Endothelial cell of umbilical vein (primary cell): ENCODE results near the gene NAA10.

ENCODE experiments used
- GATA2 ChIP-seq: IDR thresholded peaks from 2 replicates; pipeline ENCODE4 v1.7.0; 2011; ENCODE audit warnings: low read depth, mild to moderate bottlenecking, moderate library complexity, mixed read lengths, low read length; ENCODE audit not compliant: insufficient read length, insufficient read depth
- JUN ChIP-seq: IDR thresholded peaks from 2 replicates; pipeline ENCODE4 v1.6.1; 2011; ENCODE audit warnings: borderline replicate concordance, low read depth; ENCODE audit not compliant: insufficient read length, insufficient read depth
- POLR2AphosphoS5 ChIP-seq: IDR thresholded peaks from 2 replicates; pipeline ENCODE4 v1.6.1; 2012; ENCODE audit warnings: low read depth, mild to moderate bottlenecking, control low read depth, low read length, moderate library complexity; ENCODE audit not compliant: insufficient read depth
- TF ChIP-seq, protein P1 (sequence below), 2 donors: IDR thresholded peaks; 1 replicate in 1 of 2; 2 replicates in 1 of 2; pipeline ENCODE4 v1.5.1; 2011; ENCODE audit warnings: low read length in 2 of 2, mild to moderate bottlenecking in 2 of 2, moderate library complexity in 2 of 2, control low read depth in 1 of 2, inconsistent platforms in 1 of 2, low read depth in 1 of 2; ENCODE audit not compliant: insufficient read depth in 1 of 2; ENCODE audit errors: extremely low read depth in 1 of 2

DNA sequence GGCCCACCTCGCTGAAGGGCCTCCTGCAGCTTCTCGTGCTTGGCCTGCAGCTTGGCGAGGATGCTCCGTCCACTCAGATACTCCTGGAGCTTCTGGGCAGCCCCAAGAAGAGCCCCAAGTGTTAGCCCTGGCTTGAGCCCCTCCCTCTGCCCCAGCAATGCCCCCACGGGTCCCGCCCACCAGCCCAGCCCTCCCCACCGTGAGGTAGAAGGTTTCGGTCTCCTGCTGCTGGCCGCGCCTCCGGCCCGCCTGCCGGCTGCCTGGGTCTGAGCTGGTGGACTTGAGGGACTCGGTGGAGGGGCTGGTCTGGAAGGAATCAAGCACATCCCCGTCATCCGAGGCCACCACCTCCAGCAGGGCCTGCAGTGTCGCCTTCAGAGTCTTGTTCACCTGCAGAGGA lies 21.6 kb downstream of the NAA10 start:
- TF ChIP-seq JUN (no peak), POLR2AphosphoS5 (no peak), GATA2 (no peak)
- TF ChIP-seq, protein P1, sequence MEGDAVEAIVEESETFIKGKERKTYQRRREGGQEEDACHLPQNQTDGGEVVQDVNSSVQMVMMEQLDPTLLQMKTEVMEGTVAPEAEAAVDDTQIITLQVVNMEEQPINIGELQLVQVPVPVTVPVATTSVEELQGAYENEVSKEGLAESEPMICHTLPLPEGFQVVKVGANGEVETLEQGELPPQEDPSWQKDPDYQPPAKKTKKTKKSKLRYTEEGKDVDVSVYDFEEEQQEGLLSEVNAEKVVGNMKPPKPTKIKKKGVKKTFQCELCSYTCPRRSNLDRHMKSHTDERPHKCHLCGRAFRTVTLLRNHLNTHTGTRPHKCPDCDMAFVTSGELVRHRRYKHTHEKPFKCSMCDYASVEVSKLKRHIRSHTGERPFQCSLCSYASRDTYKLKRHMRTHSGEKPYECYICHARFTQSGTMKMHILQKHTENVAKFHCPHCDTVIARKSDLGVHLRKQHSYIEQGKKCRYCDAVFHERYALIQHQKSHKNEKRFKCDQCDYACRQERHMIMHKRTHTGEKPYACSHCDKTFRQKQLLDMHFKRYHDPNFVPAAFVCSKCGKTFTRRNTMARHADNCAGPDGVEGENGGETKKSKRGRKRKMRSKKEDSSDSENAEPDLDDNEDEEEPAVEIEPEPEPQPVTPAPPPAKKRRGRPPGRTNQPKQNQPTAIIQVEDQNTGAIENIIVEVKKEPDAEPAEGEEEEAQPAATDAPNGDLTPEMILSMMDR (IDR thresholded peaks at IDR 0.05; ENCODE audit: extremely low read depth in 1 of 2, insufficient read depth in 1 of 2, low read depth in 1 of 2, low read length in 2 of 2) = no peak
